HepG2 (cell line): ENCODE measurements around the gene STRBP. TPM values are rescaled to one million over a fixed set of nuclear protein-coding genes. Genes with fewer than 3 reads are reported as not detected.

Experiments
- ATAC-seq: fragments of 200-7000 bp; cut with Tn5 transposase; 3 replicates; pipeline ENCODE4 v1.9.1; 2020; ENCODE audit warnings: mild to moderate bottlenecking, moderate library complexity
- BruUV-seq: library from RNA; stranded (reverse); fragments of 400-500 nt; replicated peaks from 2 replicates; lab custom pipeline; 2021; lab: Mats Ljungman, UMichigan
- CTCF ChIA-PET: fragments of 300-600 bp; formaldehyde crosslinking; extraction: SDS; loops from one replicate; lab custom pipeline; 2021; ENCODE audit warnings: low total read pairs, inconsistent platforms, low intra/inter-chr PET ratio; lab: Yijun Ruan, JAX
- POLR2A ChIA-PET: fragments of 350-600 bp; sonication (Branson Sonifier 250); formaldehyde crosslinking; loops from one replicate; lab custom pipeline; 2020; ENCODE audit warnings: antibody characterized with exemption, inconsistent platforms; lab: Yijun Ruan, JAX
- DNase-seq: peaks from one replicate; pipeline ENCODE4 v3.0.0-alpha.2; 2015; ENCODE audit warnings: low spot score
- FAIRE-seq: peaks from 3 replicates; lab custom pipeline; 2011; peaks lifted over from hg19 to GRCh38; lab: Jason Lieb, UNC
- H2AFZ ChIP-seq: one replicate; pipeline ENCODE4 v1.6.1; 2011; ENCODE audit warnings: low read length, inconsistent platforms
- H3K27ac ChIP-seq: fragments of 300-600 bp; 3 replicates; pipeline ENCODE4 v1.8.0; 2011; ENCODE audit warnings: mixed run types, mild to moderate bottlenecking, mixed read lengths, low read length, inconsistent platforms; ENCODE audit not compliant: insufficient read depth; ENCODE audit errors: extremely low read length
- H3K27me3 ChIP-seq, 2 experiments: fragments of 200-600 bp in 1 of 2; 2 replicates in 1 of 2; 3 replicates in 1 of 2; pipeline versions ENCODE4 v1.6.0 to v1.8.0; 2011; ENCODE audit warnings: low read length in 2 of 2, mild to moderate bottlenecking in 2 of 2, moderate library complexity in 2 of 2, inconsistent platforms in 1 of 2; ENCODE audit not compliant: insufficient read depth in 2 of 2, control insufficient read depth in 1 of 2
- H3K36me3 ChIP-seq, 2 experiments: fragments of 200-600 bp in 1 of 2; replicated peaks in 1 of 2; 2 replicates in 1 of 2; 3 replicates in 1 of 2; pipeline versions ENCODE4 v1.5.1 to v1.8.0; 2011; ENCODE audit warnings: low read length in 2 of 2, inconsistent platforms in 1 of 2; ENCODE audit not compliant: insufficient read depth in 2 of 2, control insufficient read depth in 1 of 2
- H3K4me1 ChIP-seq: 2 replicates; pipeline ENCODE4 v1.5.1; 2012; ENCODE audit warnings: low read length, inconsistent platforms; ENCODE audit not compliant: insufficient read depth
- H3K4me2 ChIP-seq: 2 replicates; pipeline ENCODE4 v1.6.0; 2011; ENCODE audit warnings: low read depth, low read length, inconsistent platforms
- H3K4me3 ChIP-seq, 3 experiments: fragments of 200-600 bp in 1 of 3; sonication (generic), shearing (Covaris generic) in 1 of 3; replicated peaks in 1 of 3; 2 replicates each; pipeline ENCODE4 v1.5.1; 2011 to 2016; ENCODE audit warnings: low read length in 3 of 3, inconsistent platforms in 2 of 3, low read depth in 2 of 3, mild to moderate bottlenecking in 2 of 3, control low read depth in 1 of 3, mixed read lengths in 1 of 3; ENCODE audit not compliant: insufficient read depth in 1 of 3
- H3K79me2 ChIP-seq: one replicate; pipeline ENCODE4 v1.6.1; 2011; ENCODE audit warnings: low read length, inconsistent platforms; ENCODE audit not compliant: insufficient read depth
- H3K9ac ChIP-seq: 2 replicates; pipeline ENCODE4 v1.6.0; 2011; ENCODE audit warnings: mild to moderate bottlenecking, low read depth, low read length, inconsistent platforms; ENCODE audit not compliant: insufficient read depth
- H3K9me3 ChIP-seq: 2 replicates; pipeline ENCODE4 v1.5.1; 2012; ENCODE audit warnings: mild to moderate bottlenecking, low read length
- H4K20me1 ChIP-seq: 2 replicates; pipeline ENCODE4 v1.6.0; 2011; ENCODE audit warnings: inconsistent platforms, mild to moderate bottlenecking, low read length, moderate library complexity; ENCODE audit not compliant: insufficient read depth
- ATRX ChIP-seq: sonication (generic); formaldehyde crosslinking; IDR thresholded peaks from 2 replicates; pipeline ENCODE4 v1.4.0; 2020; ENCODE audit warnings: missing genetic modification reagents, borderline replicate concordance
- CCAR2 ChIP-seq: fragments of 200-400 bp; formaldehyde crosslinking; optimal IDR thresholded peaks from 2 replicates; pipeline ENCODE3; 2018; ENCODE audit warnings: low read depth, mild to moderate bottlenecking, low read length, moderate library complexity
- CENPT ChIP-seq: sonication (generic); formaldehyde crosslinking; IDR thresholded peaks from 2 replicates; pipeline ENCODE4 v1.8.0; 2022; ENCODE audit warnings: low read depth, mild to moderate bottlenecking, moderate library complexity, missing genetic modification reagents
- DNMT3B ChIP-seq: conservative IDR thresholded peaks from 2 replicates; pipeline ENCODE4 v1.6.1; 2016; ENCODE audit warnings: missing biosample characterization, control low read depth
- ELF4 ChIP-seq: sonication (generic); formaldehyde crosslinking; IDR thresholded peaks from 2 replicates; pipeline ENCODE4 v1.5.0; 2020; ENCODE audit warnings: missing genetic modification reagents, mild to moderate bottlenecking, moderate library complexity, borderline replicate concordance
- HOMEZ ChIP-seq: IDR thresholded peaks from 2 replicates; pipeline ENCODE4 v1.6.1; 2016; ENCODE audit warnings: low read depth
- NCOR1 ChIP-seq: fragments of 200-600 bp; sonication (generic); IDR thresholded peaks from 2 replicates; pipeline ENCODE4 v1.7.0; 2017; ENCODE audit warnings: antibody characterized with exemption, low read length, borderline replicate concordance
- NFYC ChIP-seq: IDR thresholded peaks from 2 replicates; pipeline ENCODE4 v1.6.1; 2016; ENCODE audit warnings: missing genetic modification reagents, missing compliant biosample characterization
- NONO ChIP-seq, 2 experiments: fragments of 450-650 bp in 1 of 2; sonication (generic) in 1 of 2; formaldehyde crosslinking in 1 of 2; IDR thresholded peaks in 1 of 2; conservative IDR thresholded peaks in 1 of 2; 2 replicates each; pipeline versions ENCODE4 v1.6.1 to v1.8.0; 2017 to 2022; ENCODE audit warnings: mild to moderate bottlenecking in 1 of 2, missing genetic modification reagents in 1 of 2, moderate library complexity in 1 of 2
- PATZ1 ChIP-seq: sonication (generic); formaldehyde crosslinking; IDR thresholded peaks from 2 replicates; pipeline ENCODE4 v1.4.0; 2020; ENCODE audit warnings: missing genetic modification reagents
- POLR2AphosphoS5 ChIP-seq: IDR thresholded peaks from 2 replicates; pipeline ENCODE4 v1.6.1; 2012; ENCODE audit warnings: low read depth, low read length
- SIX1 ChIP-seq: sonication (generic); formaldehyde crosslinking; IDR thresholded peaks from 2 replicates; pipeline ENCODE4 v1.4.0; 2020; ENCODE audit warnings: missing genetic modification reagents, borderline replicate concordance
- SP2 ChIP-seq: sonication (generic); formaldehyde crosslinking; IDR thresholded peaks from 2 replicates; pipeline ENCODE4 v1.5.1; 2020; ENCODE audit warnings: mild to moderate bottlenecking, missing genetic modification reagents
- ZNF10 ChIP-seq: sonication (generic); formaldehyde crosslinking; IDR thresholded peaks from 2 replicates; pipeline ENCODE4 v1.4.0; 2020; ENCODE audit warnings: mild to moderate bottlenecking, low read depth, missing genetic modification reagents, borderline replicate concordance
- ZNF225 ChIP-seq: sonication (generic); formaldehyde crosslinking; IDR thresholded peaks from 2 replicates; pipeline ENCODE4 v1.4.0; 2020; ENCODE audit warnings: mild to moderate bottlenecking, missing genetic modification reagents
- ZNF484 ChIP-seq: sonication (generic); formaldehyde crosslinking; IDR thresholded peaks from 2 replicates; pipeline ENCODE4 v1.5.1; 2020; ENCODE audit warnings: mild to moderate bottlenecking, low read depth, missing genetic modification reagents, borderline replicate concordance
- ZNF589 ChIP-seq: sonication (generic); formaldehyde crosslinking; conservative IDR thresholded peaks from 2 replicates; pipeline ENCODE4 v1.8.0; 2022; ENCODE audit warnings: mild to moderate bottlenecking, moderate library complexity, missing genetic modification reagents
- in situ Hi-C: cut with HindIII; loops from 2 replicates; pipeline ENCODE4 v1.10.0; 2017; ENCODE audit warnings: low pct_unique_long_range_greater_than_20kb; ENCODE audit not compliant: extremely low pct_ligation_motif_present
- intact Hi-C: fragments of 100-400 bp; cut with micrococcal nuclease; formaldehyde crosslinking; loops from one replicate; pipeline ENCODE4 v1.10.0; 2022; ENCODE audit not compliant: unreplicated experiment
- polyA plus RNA-seq, 8 experiments: library from polyadenylated mRNA; depleted of rRNA in 3 of 8; stranded (reverse) in 7 of 8; unstranded in 1 of 8; fragments of >200 nt; fragmentation: Illumina TruSeq in 4 of 8; extraction: Trizol in 4 of 8; gene quantifications; 2 replicates each; pipeline versions ENCODE4 v1.2.1 to v1.2.3, GENCODE V29; 2011 to 2016; ENCODE audit warnings: low read depth in 4 of 8, missing spikeins in 1 of 8, mixed read lengths in 1 of 8; ENCODE audit not compliant: insufficient read depth in 1 of 8
- total RNA-seq, 5 experiments: library from RNA; depleted of rRNA; stranded (reverse); fragments of >200 nt; fragmentation: Illumina TruSeq; extraction: Trizol; gene quantifications; 2 replicates each; pipeline ENCODE4 v1.2.3, GENCODE V29; 2016; ENCODE audit warnings: low read depth in 1 of 5
- TF ChIP-seq, protein P1 (sequence below): fragments of 450-650 bp; IDR thresholded peaks from 2 replicates; pipeline ENCODE4 v1.6.1; 2017; ENCODE audit warnings: mild to moderate bottlenecking

STRBP gene
- total and polyA plus RNA-seq, 2 of the 13 experiments (the other 11 are each of a cell fraction or from before 2014, with no cell fraction given) = 14.5 to 38.5 TPM

GRCh38 chr9:123276551-123276950, 8.2 kb upstream of the STRBP start:
- H3K36me3 ChIP-seq = no peaks in the 10 kb centered on the region
- no peak overlapping the region for H3K4me2 ChIP-seq
- intact Hi-C loops = no loop called here
- peaks cover 0 to 8% of the 10 kb centered on the region in 2 experiments; a peak in 2 of 5 replicates for H3K27me3 ChIP-seq
- H3K9ac ChIP-seq = no peak overlapping the region
- H3K79me2 ChIP-seq = no peaks in the 10 kb centered on the region
- no peak overlapping the region for H3K27ac ChIP-seq
- H3K4me1 ChIP-seq = 0 out of 2 replicates have a peak, but pooled peaks cover 4% of the 10 kb centered on the region
- H3K4me3 ChIP-seq = no peak overlapping the region
- FAIRE-seq (no peak), ATAC-seq (no peak)
- BruUV-seq = no TSS peak
- ChIA-PET POLR2A (no interaction called here), CTCF (no interaction called here)
- no peaks in the 10 kb centered on the region for H4K20me1 ChIP-seq
- H2AFZ ChIP-seq = no peak overlapping the region
- peaks cover 6% of the 10 kb centered on the region; the same call in 1 of the 2 replicates for H3K9me3 ChIP-seq
- in situ Hi-C loops = no loop called here
- TF ChIP-seq SP2 (CRISPR knock-in tag) = no peak
- no peak for TF ChIP-seq SIX1 (CRISPR knock-in tag)
- no peak for TF ChIP-seq DNMT3B
- TF ChIP-seq, protein P1, sequence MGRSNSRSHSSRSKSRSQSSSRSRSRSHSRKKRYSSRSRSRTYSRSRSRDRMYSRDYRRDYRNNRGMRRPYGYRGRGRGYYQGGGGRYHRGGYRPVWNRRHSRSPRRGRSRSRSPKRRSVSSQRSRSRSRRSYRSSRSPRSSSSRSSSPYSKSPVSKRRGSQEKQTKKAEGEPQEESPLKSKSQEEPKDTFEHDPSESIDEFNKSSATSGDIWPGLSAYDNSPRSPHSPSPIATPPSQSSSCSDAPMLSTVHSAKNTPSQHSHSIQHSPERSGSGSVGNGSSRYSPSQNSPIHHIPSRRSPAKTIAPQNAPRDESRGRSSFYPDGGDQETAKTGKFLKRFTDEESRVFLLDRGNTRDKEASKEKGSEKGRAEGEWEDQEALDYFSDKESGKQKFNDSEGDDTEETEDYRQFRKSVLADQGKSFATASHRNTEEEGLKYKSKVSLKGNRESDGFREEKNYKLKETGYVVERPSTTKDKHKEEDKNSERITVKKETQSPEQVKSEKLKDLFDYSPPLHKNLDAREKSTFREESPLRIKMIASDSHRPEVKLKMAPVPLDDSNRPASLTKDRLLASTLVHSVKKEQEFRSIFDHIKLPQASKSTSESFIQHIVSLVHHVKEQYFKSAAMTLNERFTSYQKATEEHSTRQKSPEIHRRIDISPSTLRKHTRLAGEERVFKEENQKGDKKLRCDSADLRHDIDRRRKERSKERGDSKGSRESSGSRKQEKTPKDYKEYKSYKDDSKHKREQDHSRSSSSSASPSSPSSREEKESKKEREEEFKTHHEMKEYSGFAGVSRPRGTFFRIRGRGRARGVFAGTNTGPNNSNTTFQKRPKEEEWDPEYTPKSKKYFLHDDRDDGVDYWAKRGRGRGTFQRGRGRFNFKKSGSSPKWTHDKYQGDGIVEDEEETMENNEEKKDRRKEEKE = no peak
- no peak for TF ChIP-seq ATRX (CRISPR knock-in tag)
- TF ChIP-seq HOMEZ (CRISPR knock-in tag) = no peak
- TF ChIP-seq ZNF10 (CRISPR knock-in tag) = no peak
- TF ChIP-seq PATZ1 (CRISPR knock-in tag) = no peak
- TF ChIP-seq ELF4 (CRISPR knock-in tag) = no peak
- no peak for TF ChIP-seq NCOR1
- TF ChIP-seq ZNF225 (CRISPR knock-in tag) = no peak
- no peak for TF ChIP-seq ZNF484 (CRISPR knock-in tag)
- TF ChIP-seq NONO (IDR thresholded peaks at IDR 0.05) = no peak
- no peak for TF ChIP-seq NONO (CRISPR knock-in tag; conservative IDR thresholded peaks at IDR 0.05)
- TF ChIP-seq NFYC = no peak
- TF ChIP-seq CENPT = no peak
- TF ChIP-seq POLR2AphosphoS5 = no peak
- TF ChIP-seq ZNF589 = no peak
- TF ChIP-seq CCAR2 = no peak
- TF ChIP-seq, all 625 proteins: peak for 0
- no peak for DNase-seq
